ENCODE data around the gene CYTL1.

Gene CYTL1

GRCh38 chr4:4979971-4980370 is 39.3 kb downstream of the CYTL1 start:
- no peaks in the 10 kb centered on the region for H3K79me2 ChIP-seq (ENCODE audit: insufficient read depth, low read depth)
- no peak overlapping the region for H3K9ac ChIP-seq
- no peaks in the 10 kb centered on the region for H3K4me1 ChIP-seq (ENCODE audit: low read depth, poor library complexity, severe bottlenecking)
- H3K27me3 ChIP-seq (ENCODE audit: insufficient read depth, low read depth) = no peaks in the 10 kb centered on the region
- no peak overlapping the region for H3K27ac ChIP-seq
- H4K20me1 ChIP-seq (ENCODE audit: insufficient read depth) = no peaks in the 10 kb centered on the region
- no peak overlapping the region for H2AFZ ChIP-seq (ENCODE audit: low read depth)
- no peak overlapping the region for H3K4me2 ChIP-seq
- no peak overlapping the region for H3K4me3 ChIP-seq (IDR thresholded peaks at IDR 0.05; ENCODE audit: insufficient read depth, low read depth, low read length)
- no peak for TF ChIP-seq CTCF (conservative IDR thresholded peaks at IDR 0.05; ENCODE audit: low read depth, low read length)
- no peaks in the 10 kb centered on the region for H3K36me3 ChIP-seq (ENCODE audit: insufficient read depth)

GRCh38 chr4:4974727-4975126 is 44.5 kb downstream of the CYTL1 start:
- Histone ChIP-seq H3K9ac (no peak overlapping the region), H3K4me2 (no peak overlapping the region), H3K4me3 (IDR thresholded peaks at IDR 0.05; ENCODE audit: insufficient read depth, low read depth, low read length) (no peak overlapping the region), H2AFZ (ENCODE audit: low read depth) (no peak overlapping the region), H3K27me3 (ENCODE audit: insufficient read depth, low read depth) (no peaks in the 10 kb centered on the region), H3K27ac (no peak overlapping the region), H4K20me1 (ENCODE audit: insufficient read depth) (no peaks in the 10 kb centered on the region), H3K4me1 (ENCODE audit: low read depth, poor library complexity, severe bottlenecking) (no peaks in the 10 kb centered on the region), H3K36me3 (ENCODE audit: insufficient read depth) (no peaks in the 10 kb centered on the region), H3K79me2 (ENCODE audit: insufficient read depth, low read depth) (no peaks in the 10 kb centered on the region)
- no peak for TF ChIP-seq CTCF (conservative IDR thresholded peaks at IDR 0.05; ENCODE audit: low read depth, low read length)

GRCh38 chr4:4971796-4972195 is 47.5 kb downstream of the CYTL1 start:
- Histone ChIP-seq H3K27ac (no peak overlapping the region), H2AFZ (ENCODE audit: low read depth) (no peak overlapping the region), H3K79me2 (ENCODE audit: insufficient read depth, low read depth) (no peaks in the 10 kb centered on the region), H3K36me3 (ENCODE audit: insufficient read depth) (no peaks in the 10 kb centered on the region), H3K4me3 (IDR thresholded peaks at IDR 0.05; ENCODE audit: insufficient read depth, low read depth, low read length) (no peak overlapping the region), H3K4me1 (ENCODE audit: low read depth, poor library complexity, severe bottlenecking) (no peaks in the 10 kb centered on the region), H3K4me2 (no peak overlapping the region), H3K9ac (no peak overlapping the region), H3K27me3 (ENCODE audit: insufficient read depth, low read depth) (no peaks in the 10 kb centered on the region), H4K20me1 (ENCODE audit: insufficient read depth) (no peaks in the 10 kb centered on the region)
- TF ChIP-seq CTCF (conservative IDR thresholded peaks at IDR 0.05; ENCODE audit: low read depth, low read length) = no peak

- no peak overlapping the region for H2AFZ ChIP-seq (ENCODE audit: low read depth)
- H4K20me1 ChIP-seq (ENCODE audit: insufficient read depth) = no peaks in the 10 kb centered on the region
- H3K4me3 ChIP-seq (IDR thresholded peaks at IDR 0.05; ENCODE audit: insufficient read depth, low read depth, low read length) = no peak overlapping the region
- no peak overlapping the region for H3K4me2 ChIP-seq
- no peak overlapping the region for H3K9ac ChIP-seq
- no peaks in the 10 kb centered on the region for H3K36me3 ChIP-seq (ENCODE audit: insufficient read depth)
- H3K27me3 ChIP-seq (ENCODE audit: insufficient read depth, low read depth) = no peaks in the 10 kb centered on the region
- no peaks in the 10 kb centered on the region for H3K4me1 ChIP-seq (ENCODE audit: low read depth, poor library complexity, severe bottlenecking)
- TF ChIP-seq CTCF (conservative IDR thresholded peaks at IDR 0.05; ENCODE audit: low read depth, low read length) = no peak
- H3K27ac ChIP-seq = no peak overlapping the region
- no peaks in the 10 kb centered on the region for H3K79me2 ChIP-seq (ENCODE audit: insufficient read depth, low read depth)
Measured at GRCh38 chr4:4969298-4969697, 50.0 kb downstream of the CYTL1 start.
